22Rv1 (cell line): ENCODE measurements around the gene GFRA4.
"Not testable (repeated sequence)": the region's sequence is repeated elsewhere in the genome, so short reads cannot be mapped to it uniquely, and the experiment has no call there.

Experiments
- H3K27ac ChIP-seq: fragments of 450-650 bp; 2 replicates; pipeline ENCODE4 v1.5.1; 2017
- CTCF ChIP-seq: fragments of 450-650 bp; IDR thresholded peaks from 2 replicates; pipeline ENCODE4 v1.5.1; 2017; ENCODE audit warnings: mild to moderate bottlenecking
- ZFX ChIP-seq: fragments of 450-650 bp; IDR thresholded peaks from 2 replicates; pipeline ENCODE4 v1.6.1; 2017; ENCODE audit warnings: antibody characterized with exemption, borderline replicate concordance

GFRA4 gene

GRCh38 chr20:3622406-3622805 is 40.8 kb downstream of the GFRA4 start:
- no peak overlapping the region for H3K27ac ChIP-seq
- no peak for TF ChIP-seq ZFX
- no peak for TF ChIP-seq CTCF

- TF ChIP-seq ZFX (no peak), CTCF (no peak)
- H3K27ac ChIP-seq: no peak overlapping the region
Measured at GRCh38 chr20:3621111-3621510, 42.1 kb downstream of the GFRA4 start.

- TF ChIP-seq ZFX (no peak), CTCF (no peak)
- no peak overlapping the region for H3K27ac ChIP-seq
Measured at GRCh38 chr20:3616250-3616649, 46.9 kb downstream of the GFRA4 start.

- not testable (repeated sequence) for H3K27ac ChIP-seq
Measured at GRCh38 chr20:3615171-3615840, 47.9 kb downstream of the GFRA4 start.

GRCh38 chr20:3614466-3614865 is 48.7 kb downstream of the GFRA4 start:
- TF ChIP-seq CTCF (no peak), ZFX (no peak)
- H3K27ac ChIP-seq: no peak overlapping the region

- H3K27ac ChIP-seq: no peak overlapping the region
- TF ChIP-seq CTCF: no peak
- no peak for TF ChIP-seq ZFX
Measured at GRCh38 chr20:3613821-3614440, 49.3 kb downstream of the GFRA4 start.

- no peak overlapping the region for H3K27ac ChIP-seq
- TF ChIP-seq ZFX (no peak), CTCF (peak; percentile 3; the same call in 1 of the 2 replicates)
Measured at GRCh38 chr20:3612795-3613572, 50.2 kb downstream of the GFRA4 start.
